HL-60/S4 treated with phorbol 12-myristate 13-acetate at 8.2 ng/mL for 4 days and 3 days (cell line): ENCODE data around the gene AP1M1.

Experiments
- in situ Hi-C: fragments of 300-500 bp; cut with MboI; formaldehyde crosslinking; loops from 2 replicates; pipeline ENCODE4 v1.15.0; 2022; ENCODE audit warnings: low sequenced_read_pairs

The AP1M1 gene

GRCh38 chr19:16185123-16185767 is 12.5 kb upstream of the AP1M1 start, which contains the start of gene FAM32A:
Gene FAM32A (plus strand): TSS chr19:16185410. CDS start chr19:16185443, 33 bp downstream.
- in situ Hi-C loops: loop anchor here (25.0 kb wide), 2 partner anchors 348 to 548 kb away; partner anchors contain the start of gene CYP4F3

DNA sequence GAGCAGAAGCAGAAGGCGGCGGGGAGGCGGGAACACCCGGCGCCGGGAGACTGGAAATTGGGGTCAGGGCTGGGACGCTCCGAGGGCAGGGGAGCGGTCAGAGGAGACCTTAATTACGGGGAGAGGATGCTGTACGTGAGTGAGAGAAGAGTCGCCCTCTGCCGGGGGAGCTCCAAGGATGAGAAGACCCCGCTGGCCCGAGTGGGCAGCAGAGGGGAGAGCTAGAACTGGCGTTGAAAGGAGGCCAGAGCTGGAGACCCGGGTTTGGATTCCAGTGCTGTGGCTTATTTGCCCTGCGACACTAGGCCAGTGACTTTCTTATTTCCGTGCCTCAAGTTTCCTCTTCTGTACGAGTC is 12.0 kb upstream of the AP1M1 start:
- in situ Hi-C loops: loop anchor here (25.0 kb wide), 2 partner anchors 348 to 548 kb away; partner anchors contain the start of gene CYP4F3

- in situ Hi-C loops: loop anchor here (25.0 kb wide), 2 partner anchors 351 to 551 kb away; partner anchors contain the start of gene CYP4F3
These were observed 9.2 kb upstream of the AP1M1 start for GRCh38 chr19:16188521-16188920.

DNA sequence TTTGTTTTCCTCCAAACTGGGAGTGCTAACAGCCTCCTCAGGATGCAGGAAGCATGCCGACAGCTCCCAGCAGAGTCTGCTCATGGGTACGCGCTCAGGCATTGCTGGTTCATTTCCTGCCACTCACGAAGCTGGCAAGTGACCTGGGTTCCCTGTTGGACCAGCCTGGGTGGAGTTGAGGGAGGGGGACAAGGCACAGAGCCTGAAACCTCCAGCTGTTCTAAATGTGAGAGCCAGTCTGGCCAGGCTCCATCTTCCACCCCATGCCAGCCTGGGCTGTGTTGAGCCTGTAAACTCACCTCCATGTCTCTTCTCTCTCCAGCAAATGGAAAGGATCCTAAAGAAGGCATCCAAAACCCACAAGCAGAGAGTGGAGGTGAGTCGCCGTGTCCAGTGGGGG is 7.5 kb upstream of the AP1M1 start:
- in situ Hi-C loops: loop anchor here (25.0 kb wide), 2 partner anchors 353 to 553 kb away; partner anchors contain the start of gene CYP4F3

GRCh38 chr19:16190736-16191135 is 7.0 kb upstream of the AP1M1 start:
- in situ Hi-C loops: loop anchor here (25.0 kb wide), 2 partner anchors 353 to 553 kb away; partner anchors contain the start of gene CYP4F3

DNA sequence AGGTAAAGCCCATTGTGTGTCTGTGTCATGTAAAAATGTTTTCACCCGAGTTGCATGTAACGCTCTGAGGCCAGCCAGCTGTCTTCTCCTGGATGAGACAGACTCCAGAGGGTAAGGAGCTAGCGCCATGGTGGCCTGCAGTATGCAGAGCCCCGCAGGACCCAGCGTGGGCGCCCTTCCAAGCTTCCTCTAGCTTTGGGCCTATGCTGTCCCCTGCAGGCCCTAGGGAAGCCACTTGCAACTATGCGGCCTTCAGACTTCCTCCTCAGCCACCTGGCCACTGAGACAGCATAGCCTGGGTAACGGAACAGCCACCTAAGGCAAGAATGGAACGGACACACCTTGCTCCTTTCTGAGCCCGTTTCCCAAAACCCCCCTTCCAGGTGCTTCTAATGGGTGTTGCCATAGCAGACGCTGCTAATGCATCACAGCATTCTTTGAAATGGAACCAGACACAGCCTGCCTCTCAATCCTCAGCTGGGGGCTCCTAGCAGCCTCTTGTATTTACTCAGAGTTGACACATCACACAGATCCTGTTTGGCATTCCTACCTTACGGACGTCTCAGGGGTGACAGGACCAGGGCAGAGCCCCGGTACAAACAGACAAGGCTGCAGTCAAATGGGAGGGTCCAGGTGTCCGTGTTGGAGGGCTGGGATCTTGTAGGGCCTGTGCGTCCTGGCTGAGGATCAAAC is 6.3 kb upstream of the AP1M1 start:
- in situ Hi-C loops: loop anchor here (25.0 kb wide), 2 partner anchors 354 to 554 kb away; partner anchors contain the start of gene CYP4F3

DNA sequence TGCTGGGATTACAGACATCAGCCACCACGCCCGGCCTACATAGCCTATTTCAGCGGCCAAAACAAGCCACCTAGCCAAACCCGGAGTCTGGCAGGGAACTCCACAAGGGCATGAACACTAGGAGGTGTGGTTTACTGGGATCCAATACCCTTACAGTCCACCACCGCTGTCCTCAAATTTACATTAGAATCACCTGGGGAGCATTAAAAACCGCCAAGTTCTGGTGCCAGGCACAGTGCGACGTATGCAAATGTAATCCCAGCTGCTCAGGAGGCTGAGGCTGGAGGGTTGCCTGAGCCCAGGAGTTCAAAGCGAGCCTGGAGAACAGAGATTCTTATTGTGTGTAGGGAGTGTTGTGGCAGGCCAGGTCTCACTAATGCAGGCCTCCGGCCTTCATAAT is 4.2 kb upstream of the AP1M1 start:
- in situ Hi-C loops: loop anchor here (25.0 kb wide), 2 partner anchors 356 to 556 kb away; partner anchors contain the start of gene CYP4F3

GRCh38 chr19:16197188-16197621 is 506 bp upstream of the AP1M1 start:
- in situ Hi-C loops: loop anchor here (25.0 kb wide), 2 partner anchors 360 to 560 kb away; partner anchors contain the start of gene CYP4F3

DNA sequence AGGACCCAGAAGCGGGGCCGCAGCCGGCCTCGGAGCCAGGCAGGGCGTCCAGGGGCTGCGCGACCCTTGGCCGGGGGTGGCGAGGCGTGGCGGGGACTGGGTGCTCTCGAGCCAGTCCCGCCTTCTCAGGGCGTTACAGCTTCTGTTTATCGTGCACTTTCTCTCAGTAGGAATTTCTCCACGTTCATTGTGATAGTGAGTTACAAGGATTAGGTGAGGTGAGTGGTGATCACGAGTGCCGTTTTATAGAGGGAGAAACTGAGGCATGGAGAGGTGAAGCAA is 600 bp downstream of the AP1M1 start:
- in situ Hi-C loops: loop anchor here (25.0 kb wide), 2 partner anchors 361 to 561 kb away; partner anchors contain the start of gene CYP4F3

DNA sequence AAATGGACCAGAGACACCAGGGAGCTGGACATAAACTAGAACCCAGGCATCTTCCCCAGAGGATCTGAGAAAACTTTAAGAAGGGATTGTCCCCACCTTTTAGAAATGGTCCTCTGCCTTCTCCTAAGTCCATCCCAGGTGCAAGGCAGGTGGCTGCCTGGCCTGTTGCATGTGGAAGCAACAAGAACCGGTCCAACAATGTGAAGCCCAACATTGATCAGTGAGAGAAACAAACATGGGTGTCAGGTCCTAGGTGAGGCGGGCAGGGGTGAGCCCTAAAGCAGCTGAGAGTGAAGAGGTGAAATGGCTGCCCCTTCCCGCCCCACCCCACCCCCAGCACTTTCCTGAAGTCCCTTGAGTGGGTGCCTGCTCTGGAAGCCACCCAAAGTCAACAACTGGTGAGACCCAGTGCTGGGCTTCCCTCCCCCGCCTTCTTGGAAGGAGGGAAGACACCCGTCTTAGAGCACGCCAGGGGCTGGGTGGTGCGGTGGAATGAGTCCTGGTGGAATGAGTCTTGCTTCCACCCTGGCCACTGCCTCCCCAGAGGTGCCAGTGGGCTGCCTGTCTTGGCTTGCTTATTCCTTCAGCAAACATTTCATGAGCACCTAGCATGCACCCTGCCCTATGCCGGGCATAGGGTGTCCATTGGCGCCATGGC is 1.7 kb downstream of the AP1M1 start:
- in situ Hi-C loops: loop anchor here (25.0 kb wide), 2 partner anchors 362 to 562 kb away; partner anchors contain the start of gene CYP4F3

DNA sequence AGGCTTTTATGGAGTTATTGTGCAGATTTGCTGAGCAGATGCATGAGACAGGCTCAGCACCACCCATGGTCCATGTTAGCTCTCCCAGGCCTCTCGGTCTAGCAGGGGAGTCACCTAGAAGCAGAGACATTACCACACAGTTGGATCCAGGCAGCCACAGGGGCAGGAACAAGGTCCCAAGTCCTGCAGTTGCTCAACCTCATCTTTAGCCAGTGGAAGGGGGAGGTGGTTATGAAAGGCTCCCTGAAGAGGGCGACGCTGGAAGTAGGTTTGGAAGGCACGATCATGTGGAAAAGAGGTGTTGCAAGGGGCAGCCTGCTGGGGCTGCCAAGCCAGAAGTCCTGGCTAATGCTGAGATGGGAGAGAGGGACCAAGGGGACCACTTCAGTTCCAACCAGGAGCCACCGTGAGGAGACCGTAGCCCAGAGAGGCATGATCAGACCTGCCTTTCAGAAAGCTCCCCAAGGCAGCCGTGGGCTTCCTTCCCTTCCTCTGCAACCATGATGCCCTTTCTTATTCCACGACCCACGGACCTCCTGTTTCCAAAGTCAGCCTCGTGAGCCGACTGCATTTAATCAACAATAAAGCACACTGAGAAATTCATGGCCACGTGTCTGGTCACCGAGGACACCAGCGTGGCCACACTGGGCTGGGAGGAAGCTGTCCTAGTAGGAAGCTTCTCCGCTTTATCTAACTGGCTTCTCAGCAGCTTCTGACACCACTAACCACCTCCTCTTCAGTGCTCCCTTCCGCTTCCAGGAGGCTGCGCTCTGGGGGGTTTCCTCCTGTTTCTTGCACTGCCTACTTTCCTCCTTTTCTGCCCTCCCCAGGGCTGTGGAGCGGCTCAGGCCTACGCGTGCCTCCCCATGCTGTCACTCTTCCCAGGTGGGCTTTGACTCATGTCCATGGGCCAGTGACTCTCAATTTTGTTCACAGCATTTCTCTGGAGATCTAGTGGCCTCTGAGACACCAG is 2.6 kb downstream of the AP1M1 start:
- in situ Hi-C loops: no loop called here

DNA sequence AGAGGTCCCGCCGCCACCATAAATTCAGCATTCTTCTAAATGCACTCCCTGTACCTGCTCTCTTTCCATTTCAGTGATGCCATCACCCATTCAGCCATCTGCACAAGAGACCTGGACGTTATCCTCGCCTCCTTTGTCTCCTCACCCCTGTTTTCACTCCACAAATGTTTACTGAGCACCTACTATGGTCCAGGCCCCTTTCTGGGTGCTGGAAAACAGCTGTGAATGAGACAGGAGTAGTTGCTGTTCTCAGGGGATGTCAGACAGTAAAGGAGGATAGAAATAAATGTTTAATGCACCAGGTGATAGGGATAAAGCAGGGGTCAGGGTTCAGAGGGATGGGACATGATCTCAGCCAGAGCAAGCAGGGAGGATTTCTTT is 3.3 kb downstream of the AP1M1 start:
- in situ Hi-C loops: no loop called here

GRCh38 chr19:16202320-16203255 is 4.9 kb downstream of the AP1M1 start:
- in situ Hi-C loops: no loop called here

GRCh38 chr19:16203256-16204004 is 5.7 kb downstream of the AP1M1 start:
- in situ Hi-C loops: no loop called here

- in situ Hi-C loops: no loop called here
These were observed 6.2 kb downstream of the AP1M1 start for GRCh38 chr19:16204005-16204294.

GRCh38 chr19:16205205-16206045 is 7.7 kb downstream of the AP1M1 start:
- in situ Hi-C loops: no loop called here

- in situ Hi-C loops: no loop called here
These were observed 8.4 kb downstream of the AP1M1 start for GRCh38 chr19:16206046-16206605.
